ENCODE measurements around the gene GSTO2.
A peak's percentile ranks its signal among the peaks of the same experiment; 100 is the strongest.

DNA sequence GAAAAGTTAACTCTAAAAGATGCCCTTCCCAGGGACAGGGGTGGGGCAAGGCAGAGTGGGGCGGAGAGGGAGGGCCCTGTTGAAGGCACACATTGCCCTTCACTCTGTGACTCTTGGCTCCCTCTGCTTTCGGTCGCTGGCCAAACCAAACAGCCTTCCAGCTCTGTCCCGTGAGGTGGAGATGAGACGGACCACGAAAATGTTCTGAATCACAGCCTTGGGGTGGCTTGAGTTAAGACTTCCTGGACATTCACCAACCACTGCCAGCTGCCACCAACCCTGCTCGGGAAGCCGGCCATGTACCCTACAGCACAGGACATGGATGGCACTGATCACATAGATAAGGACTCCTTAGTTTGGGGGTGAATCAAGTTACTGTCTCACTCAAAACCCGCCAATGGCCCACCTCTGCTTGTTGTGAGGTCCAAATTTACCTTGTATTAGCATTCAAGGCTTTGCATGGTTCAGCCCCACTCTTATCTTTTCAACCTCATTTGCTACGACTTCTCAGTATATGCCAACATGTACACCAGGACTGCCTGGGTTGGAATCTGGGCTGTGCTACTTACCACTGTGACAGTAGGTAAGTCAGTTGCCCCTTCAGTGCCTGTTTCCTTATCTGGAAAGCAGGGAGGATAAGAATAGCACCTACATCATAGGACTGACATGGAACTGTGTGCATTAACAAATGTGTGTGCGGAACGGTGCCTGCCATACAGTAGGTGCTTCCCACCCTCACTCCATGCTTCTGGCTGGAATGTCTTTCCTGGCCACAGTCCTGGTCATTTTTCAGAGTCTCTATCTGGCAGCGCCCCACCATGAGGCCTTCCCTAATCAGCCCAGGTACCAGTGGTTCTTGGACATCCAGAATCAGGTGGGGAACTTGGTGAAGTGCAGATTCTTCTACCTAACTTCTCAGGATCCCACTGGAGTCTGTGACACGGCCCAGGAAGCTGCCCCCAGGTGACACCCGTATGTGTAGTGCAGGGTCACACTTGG is 41.3 kb downstream of the GSTO2 start:
- TF ChIP-seq, protein P1, sequence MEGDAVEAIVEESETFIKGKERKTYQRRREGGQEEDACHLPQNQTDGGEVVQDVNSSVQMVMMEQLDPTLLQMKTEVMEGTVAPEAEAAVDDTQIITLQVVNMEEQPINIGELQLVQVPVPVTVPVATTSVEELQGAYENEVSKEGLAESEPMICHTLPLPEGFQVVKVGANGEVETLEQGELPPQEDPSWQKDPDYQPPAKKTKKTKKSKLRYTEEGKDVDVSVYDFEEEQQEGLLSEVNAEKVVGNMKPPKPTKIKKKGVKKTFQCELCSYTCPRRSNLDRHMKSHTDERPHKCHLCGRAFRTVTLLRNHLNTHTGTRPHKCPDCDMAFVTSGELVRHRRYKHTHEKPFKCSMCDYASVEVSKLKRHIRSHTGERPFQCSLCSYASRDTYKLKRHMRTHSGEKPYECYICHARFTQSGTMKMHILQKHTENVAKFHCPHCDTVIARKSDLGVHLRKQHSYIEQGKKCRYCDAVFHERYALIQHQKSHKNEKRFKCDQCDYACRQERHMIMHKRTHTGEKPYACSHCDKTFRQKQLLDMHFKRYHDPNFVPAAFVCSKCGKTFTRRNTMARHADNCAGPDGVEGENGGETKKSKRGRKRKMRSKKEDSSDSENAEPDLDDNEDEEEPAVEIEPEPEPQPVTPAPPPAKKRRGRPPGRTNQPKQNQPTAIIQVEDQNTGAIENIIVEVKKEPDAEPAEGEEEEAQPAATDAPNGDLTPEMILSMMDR (IDR thresholded peaks at IDR 0.05): no peak
- no peak for TF ChIP-seq POLR2A (IDR thresholded peaks at IDR 0.05)
- peak; percentile 83 for TF ChIP-seq POLR2AphosphoS5 (IDR thresholded peaks at IDR 0.05)

All from prostate gland (tissue), 2 donors.